ENCODE results near the gene HK2.
"Not testable (repeated sequence)": the region's sequence is repeated elsewhere in the genome, so short reads cannot be mapped to it uniquely, and the experiment has no call there.

HK2 gene

GRCh38 chr2:74887960-74888700 is 54.2 kb downstream of the HK2 start:
- DNase-seq (ENCODE audit: low read depth in 1 of 2, low spot score in 1 of 2), result no peak
- no peak for TF ChIP-seq JUND (IDR thresholded peaks at IDR 0.05; ENCODE audit: low read depth)
- in situ Hi-C loops (cut with HindIII; ENCODE audit: low pct_unique_long_range_greater_than_20kb, low sequenced_read_pairs), result no loop called here

GRCh38 chr2:74889159-74889558 is 55.2 kb downstream of the HK2 start:
- DNase-seq (ENCODE audit: low read depth in 1 of 2, low spot score in 1 of 2), result no peak
- TF ChIP-seq JUND (IDR thresholded peaks at IDR 0.05; ENCODE audit: low read depth), result no peak
- in situ Hi-C loops (cut with HindIII; ENCODE audit: low pct_unique_long_range_greater_than_20kb, low sequenced_read_pairs), result no loop called here

- in situ Hi-C loops (cut with HindIII; ENCODE audit: low pct_unique_long_range_greater_than_20kb, low sequenced_read_pairs), result no loop called here
- DNase-seq (ENCODE audit: low read depth in 1 of 2, low spot score in 1 of 2), result no peak
- TF ChIP-seq JUND (IDR thresholded peaks at IDR 0.05; ENCODE audit: low read depth), result no peak
These were observed 56.8 kb downstream of the HK2 start for GRCh38 chr2:74890711-74891110.

GRCh38 chr2:74891136-74891764 is 57.3 kb downstream of the HK2 start:
- no peak for TF ChIP-seq JUND (IDR thresholded peaks at IDR 0.05; ENCODE audit: low read depth)
- in situ Hi-C loops (cut with HindIII; ENCODE audit: low pct_unique_long_range_greater_than_20kb, low sequenced_read_pairs), result no loop called here
- DNase-seq (ENCODE audit: low read depth in 1 of 2, low spot score in 1 of 2), result no peak

- in situ Hi-C loops (cut with HindIII; ENCODE audit: low pct_unique_long_range_greater_than_20kb, low sequenced_read_pairs); DNase-seq (ENCODE audit: low read depth in 1 of 2, low spot score in 1 of 2): not testable (repeated sequence)
These were observed 57.9 kb downstream of the HK2 start for GRCh38 chr2:74891816-74892215.

- in situ Hi-C loops (cut with HindIII; ENCODE audit: low pct_unique_long_range_greater_than_20kb, low sequenced_read_pairs), result no loop called here
- no peak for DNase-seq (ENCODE audit: low read depth in 1 of 2, low spot score in 1 of 2)
- no peak for TF ChIP-seq JUND (IDR thresholded peaks at IDR 0.05; ENCODE audit: low read depth)
These were observed 58.7 kb downstream of the HK2 start for GRCh38 chr2:74892609-74893008.

GRCh38 chr2:74893332-74893731 is 59.4 kb downstream of the HK2 start:
- no peak for TF ChIP-seq JUND (IDR thresholded peaks at IDR 0.05; ENCODE audit: low read depth)
- in situ Hi-C loops (cut with HindIII; ENCODE audit: low pct_unique_long_range_greater_than_20kb, low sequenced_read_pairs), result no loop called here
- no peak for DNase-seq (ENCODE audit: low read depth in 1 of 2, low spot score in 1 of 2)

- no peak for DNase-seq (ENCODE audit: low read depth in 1 of 2, low spot score in 1 of 2)
- in situ Hi-C loops (cut with HindIII; ENCODE audit: low pct_unique_long_range_greater_than_20kb, low sequenced_read_pairs), result no loop called here
- TF ChIP-seq JUND (IDR thresholded peaks at IDR 0.05; ENCODE audit: low read depth), result no peak
These were observed 60.5 kb downstream of the HK2 start for GRCh38 chr2:74894272-74894981.

- no peak for DNase-seq (ENCODE audit: low read depth in 1 of 2, low spot score in 1 of 2)
- in situ Hi-C loops (cut with HindIII; ENCODE audit: low pct_unique_long_range_greater_than_20kb, low sequenced_read_pairs), result no loop called here
- TF ChIP-seq JUND (IDR thresholded peaks at IDR 0.05; ENCODE audit: low read depth), result no peak
These were observed 61.1 kb downstream of the HK2 start for GRCh38 chr2:74895001-74895400.

GRCh38 chr2:74896232-74896631 is 62.3 kb downstream of the HK2 start:
- DNase-seq (ENCODE audit: low read depth in 1 of 2, low spot score in 1 of 2), result no peak
- in situ Hi-C loops (cut with HindIII; ENCODE audit: low pct_unique_long_range_greater_than_20kb, low sequenced_read_pairs), result no loop called here
- TF ChIP-seq JUND (IDR thresholded peaks at IDR 0.05; ENCODE audit: low read depth), result no peak

- DNase-seq (ENCODE audit: low read depth in 1 of 2, low spot score in 1 of 2); in situ Hi-C loops (cut with HindIII; ENCODE audit: low pct_unique_long_range_greater_than_20kb, low sequenced_read_pairs): not testable (repeated sequence)
These were observed 66.3 kb downstream of the HK2 start for GRCh38 chr2:74900225-74900624.

GRCh38 chr2:74902281-74902860 is 68.4 kb downstream of the HK2 start:
- no peak for DNase-seq (ENCODE audit: low read depth in 1 of 2, low spot score in 1 of 2)
- in situ Hi-C loops (cut with HindIII; ENCODE audit: low pct_unique_long_range_greater_than_20kb, low sequenced_read_pairs), result no loop called here
- no peak for TF ChIP-seq JUND (IDR thresholded peaks at IDR 0.05; ENCODE audit: low read depth)

- in situ Hi-C loops (cut with HindIII; ENCODE audit: low pct_unique_long_range_greater_than_20kb, low sequenced_read_pairs), result no loop called here
- TF ChIP-seq JUND (IDR thresholded peaks at IDR 0.05; ENCODE audit: low read depth), result no peak
- DNase-seq (ENCODE audit: low read depth in 1 of 2, low spot score in 1 of 2), result no peak
These were observed 72.5 kb downstream of the HK2 start for GRCh38 chr2:74906395-74906794.

GRCh38 chr2:74907560-74907959 is 73.6 kb downstream of the HK2 start:
- in situ Hi-C loops (cut with HindIII; ENCODE audit: low pct_unique_long_range_greater_than_20kb, low sequenced_read_pairs); DNase-seq (ENCODE audit: low read depth in 1 of 2, low spot score in 1 of 2): not testable (repeated sequence)
